B cell (primary cell): ENCODE data around the gene TMEM273. TPM values are rescaled to one million over a fixed set of nuclear protein-coding genes. Genes with fewer than 3 reads are reported as not detected.
A peak's percentile ranks its signal among the peaks of the same experiment; 100 is the strongest.

Experiments used
- ATAC-seq: fragments of 200-7000 bp; cut with Tn5 transposase; one replicate; pipeline ENCODE4 v1.10.0; 2021; ENCODE audit warnings: low read depth, mild to moderate bottlenecking, moderate number of reproducible peaks, moderate library complexity
- CTCF ChIA-PET: fragments of 350-600 bp; sonication (Branson Sonifier 250); formaldehyde crosslinking; loops from one replicate; lab custom pipeline; 2021; ENCODE audit warnings: antibody characterized with exemption, inconsistent platforms; lab: Charles Lee
- POLR2A ChIA-PET: fragments of 350-600 bp; sonication (Branson Sonifier 250); formaldehyde crosslinking; loops from one replicate; lab custom pipeline; 2021; ENCODE audit warnings: antibody characterized with exemption; lab: Charles Lee
- DNase-seq: peaks from one replicate; pipeline ENCODE4 v3.0.0; 2013
- H2AFZ ChIP-seq: 2 replicates; pipeline ENCODE4 v1.6.1; 2012; ENCODE audit warnings: mild to moderate bottlenecking, low read depth, low read length; ENCODE audit not compliant: insufficient read depth, poor library complexity, severe bottlenecking
- H3K27ac ChIP-seq, 2 donors: 1 replicate in 1 of 2; 2 replicates in 1 of 2; pipeline ENCODE4 v1.5.1; 2012 to 2013; ENCODE audit warnings: low read length in 2 of 2, mild to moderate bottlenecking in 2 of 2, moderate library complexity in 1 of 2
- H3K27me3 ChIP-seq, 4 experiments: fragments of 200-600 bp in 1 of 4; sonication (generic) in 1 of 4; replicated peaks in 1 of 4; 1 replicate in 2 of 4; 2 replicates in 2 of 4; pipeline versions ENCODE4 v1.6.1 to v1.7.0; 2013 to 2016; ENCODE audit warnings: low read length in 3 of 4, mild to moderate bottlenecking in 2 of 4, mixed read lengths in 1 of 4, moderate library complexity in 1 of 4; ENCODE audit not compliant: insufficient read depth in 4 of 4, control insufficient read depth in 3 of 4; ENCODE audit errors: control extremely low read depth in 1 of 4
- H3K36me3 ChIP-seq, 2 experiments: replicated peaks in 1 of 2; 1 replicate in 1 of 2; 2 replicates in 1 of 2; pipeline versions ENCODE4 v1.6.1 to v1.7.1; 2013; ENCODE audit warnings: low read length in 1 of 2; ENCODE audit not compliant: insufficient read depth in 2 of 2, control insufficient read depth in 1 of 2; ENCODE audit errors: control extremely low read depth in 1 of 2, extremely low read depth in 1 of 2
- H3K4me1 ChIP-seq, 2 donors: fragments of 200-600 bp in 1 of 2; sonication (generic) in 1 of 2; 1 replicate in 1 of 2; 2 replicates in 1 of 2; pipeline versions ENCODE4 v1.5.1 to v1.6.1; 2013 to 2017; ENCODE audit warnings: low read length in 2 of 2; ENCODE audit not compliant: control insufficient read depth in 2 of 2, insufficient read depth in 2 of 2
- H3K4me2 ChIP-seq: replicated peaks from 2 replicates; pipeline ENCODE3; 2012; ENCODE audit warnings: mild to moderate bottlenecking, low read depth, low read length; ENCODE audit not compliant: poor library complexity, severe bottlenecking
- H3K4me3 ChIP-seq, 5 experiments: fragments of 200-600 bp in 1 of 5; sonication (generic) in 1 of 5; 1 replicate in 3 of 5; 2 replicates in 2 of 5; pipeline versions ENCODE4 v1.5.1 to v1.7.0; 2011 to 2016; ENCODE audit warnings: low read length in 4 of 5, mild to moderate bottlenecking in 4 of 5, low read depth in 2 of 5, control low read depth in 1 of 5, moderate library complexity in 1 of 5; ENCODE audit not compliant: insufficient read depth in 1 of 5; ENCODE audit errors: control extremely low read depth in 1 of 5, extremely low read depth in 1 of 5
- H3K79me2 ChIP-seq: fragments of 200-600 bp; sonication (generic); one replicate; pipeline ENCODE4 v1.6.0; 2016; ENCODE audit warnings: low read length; ENCODE audit not compliant: control insufficient read depth, insufficient read depth
- H3K9ac ChIP-seq: fragments of 200-600 bp; sonication (generic); 2 replicates; pipeline ENCODE4 v1.6.1; 2017; ENCODE audit warnings: mild to moderate bottlenecking, low read length, moderate library complexity
- H3K9me3 ChIP-seq, 3 donors: one replicate each; pipeline versions ENCODE4 v1.6.1 to v1.7.1; 2013; ENCODE audit warnings: low read length in 2 of 3; ENCODE audit not compliant: control insufficient read depth in 2 of 3, insufficient read depth in 1 of 3; ENCODE audit errors: control extremely low read depth in 1 of 3
- H4K20me1 ChIP-seq: 2 replicates; pipeline ENCODE4 v1.6.0; 2012; ENCODE audit warnings: mild to moderate bottlenecking, low read length; ENCODE audit not compliant: insufficient read depth, control insufficient read depth, poor library complexity, severe bottlenecking
- H3K27ac Mint-ChIP-seq: one replicate; pipeline ENCODE4 v1.8.0; 2021; ENCODE audit warnings: mixed read lengths
- H3K27me3 Mint-ChIP-seq: one replicate; pipeline ENCODE4 v1.8.0; 2021; ENCODE audit warnings: mixed read lengths
- H3K4me1 Mint-ChIP-seq: one replicate; pipeline ENCODE4 v1.8.0; 2021; ENCODE audit warnings: mixed read lengths
- H3K4me3 Mint-ChIP-seq: one replicate; pipeline ENCODE4 v1.8.0; 2021; ENCODE audit warnings: mixed read lengths
- H3K9me3 Mint-ChIP-seq: one replicate; pipeline ENCODE4 v1.8.0; 2022; ENCODE audit warnings: mixed read lengths; ENCODE audit not compliant: insufficient read depth
- CTCF ChIP-seq: fragments of 200-600 bp; IDR thresholded peaks from one replicate; pipeline ENCODE4 v1.8.0; 2022; ENCODE audit warnings: antibody characterized with exemption, mild to moderate bottlenecking
- EZH2 ChIP-seq: IDR thresholded peaks from 2 replicates; pipeline ENCODE4 v1.6.1; 2012; ENCODE audit warnings: borderline replicate concordance, low read depth, mild to moderate bottlenecking, moderate library complexity, low read length; ENCODE audit not compliant: insufficient read depth, poor library complexity, severe bottlenecking
- WGBS: methylation state at CpG from one replicate; pipeline ENCODE4 v1.1.5; 2013; ENCODE audit warnings: missing lambda C conversion rate; ENCODE audit not compliant: insufficient coverage; 5-methylcytosine and 5-hydroxymethylcytosine counted together
- intact Hi-C: fragments of 100-400 bp; cut with micrococcal nuclease; formaldehyde crosslinking; loops from one replicate; pipeline ENCODE4 v1.10.0; 2022
- polyA plus RNA-seq: library from polyadenylated mRNA; depleted of rRNA; stranded (reverse); fragments of >200 nt; gene quantifications from 2 replicates; pipeline ENCODE4 v1.2.3, GENCODE V29; 2012
- total RNA-seq, 2 donors: library from RNA; stranded (reverse); fragments of 120-200 nt in 1 of 2; gene quantifications; 1 replicate in 1 of 2; 2 replicates in 1 of 2; pipeline versions ENCODE4 v1.2.3 to v1.2.4, GENCODE V29; 2013 to 2022

The TMEM273 gene
- total and polyA plus RNA-seq, 2 donors (not counting 1 experiment from before 2014, with no cell fraction given), result 36.0 to 36.4 TPM

GRCh38 chr10:49115015-49115795 is 73.0 kb downstream of the TMEM273 start, which contains the start of gene VSTM4:
VSTM4 (minus strand) TSS chr10:49115522; CDS start chr10:49115485, 37 bp downstream.
- POLR2A ChIA-PET, result no interaction called here
- H3K4me2 ChIP-seq, result peak within 1 kb of the TSS; percentile 64
- no peak within 1 kb of the TSS for H2AFZ ChIP-seq
- ATAC-seq, result no peak
- H3K27ac ChIP-seq, result no peak within 1 kb of the TSS
- H3K4me1 ChIP-seq, result peaks cover 4 to 5% of the 10 kb centered on the region in 2 donors
- H3K4me3 ChIP-seq, result no peak within 1 kb of the TSS
- no peak for TF ChIP-seq CTCF
- TF ChIP-seq EZH2, result no peak
- Mint-ChIP-seq H3K9me3 (no peaks in the 10 kb centered on the region), H3K27me3 (peaks cover 24% of the 10 kb centered on the region), H3K4me3 (peak within 1 kb of the TSS; percentile 64), H3K4me1 (peaks cover 4% of the 10 kb centered on the region), H3K27ac (no peak within 1 kb of the TSS)
- no peaks in the 10 kb centered on the region for H3K79me2 ChIP-seq
- 5% methylated on average over 95 of the region's 95 CpGs for WGBS
- H3K9ac ChIP-seq, result no peak within 1 kb of the TSS
- CTCF ChIA-PET, result no interaction called here
- H3K9me3 ChIP-seq, result peaks cover 0 to 5% (median 0%) of the 10 kb centered on the region in 3 donors
- H4K20me1 ChIP-seq, result no peaks in the 10 kb centered on the region
- intact Hi-C loops, result no loop called here
- H3K27me3 ChIP-seq, result peaks cover 0 to 41% (median 16%) of the 10 kb centered on the region in 4 experiments
- no peak for DNase-seq
- H3K36me3 ChIP-seq, result no peaks in the 10 kb centered on the region

GRCh38 chr10:49114718-49115014 is 73.5 kb downstream of the TMEM273 start:
- no peak overlapping the region for H3K9ac ChIP-seq
- H3K36me3 ChIP-seq, result no peaks in the 10 kb centered on the region
- WGBS, result 79% methylated on average over 8 of the region's 9 CpGs
- DNase-seq, result no peak
- intact Hi-C loops, result no loop called here
- ChIA-PET CTCF (no interaction called here), POLR2A (no interaction called here)
- no peak overlapping the region for H3K27ac ChIP-seq
- H3K9me3 ChIP-seq, result peaks cover 0 to 5% (median 0%) of the 10 kb centered on the region in 3 donors
- peaks cover 4 to 5% of the 10 kb centered on the region in 2 donors for H3K4me1 ChIP-seq
- peak overlapping the region; percentile 64 for H3K4me2 ChIP-seq
- H3K4me3 Mint-ChIP-seq, result peak overlapping the region; percentile 64
- peaks cover 0 to 43% (median 16%) of the 10 kb centered on the region in 4 experiments for H3K27me3 ChIP-seq
- H3K9me3 Mint-ChIP-seq, result no peaks in the 10 kb centered on the region
- H3K27ac Mint-ChIP-seq, result no peak overlapping the region
- H3K4me3 ChIP-seq, result no peak overlapping the region
- peaks cover 4% of the 10 kb centered on the region for H3K4me1 Mint-ChIP-seq
- H3K27me3 Mint-ChIP-seq, result peaks cover 24% of the 10 kb centered on the region
- no peak for ATAC-seq
- no peaks in the 10 kb centered on the region for H4K20me1 ChIP-seq
- H2AFZ ChIP-seq, result no peak overlapping the region
- no peaks in the 10 kb centered on the region for H3K79me2 ChIP-seq
- no peak for TF ChIP-seq CTCF
- TF ChIP-seq EZH2, result no peak
